Osteoblast (primary cell): ENCODE results near the gene PIGR. TPM values are rescaled to one million over a fixed set of nuclear protein-coding genes. Genes with fewer than 3 reads are reported as not detected.
"Not testable (repeated sequence)": the region's sequence is repeated elsewhere in the genome, so short reads cannot be mapped to it uniquely, and the experiment has no call there.

ENCODE experiments used
- DNase-seq: peaks from one replicate; pipeline ENCODE4 v3.0.0; 2011; ENCODE audit warnings: low spot score, mixed read lengths; ENCODE audit not compliant: insufficient read length; ENCODE audit errors: missing footprints
- H2AFZ ChIP-seq: 2 replicates; pipeline ENCODE4 v1.6.0; 2011; ENCODE audit warnings: mild to moderate bottlenecking, low read length
- H3K27ac ChIP-seq: 2 replicates; pipeline ENCODE4 v1.5.1; 2011; ENCODE audit warnings: mild to moderate bottlenecking, low read depth, low read length, moderate library complexity
- H3K27me3 ChIP-seq: 2 replicates; pipeline ENCODE4 v1.6.0; 2012; ENCODE audit warnings: mild to moderate bottlenecking, control low read depth, inconsistent platforms, low read length, moderate library complexity; ENCODE audit not compliant: insufficient read depth
- H3K36me3 ChIP-seq: 2 replicates; pipeline ENCODE4 v1.5.1; 2011; ENCODE audit warnings: mild to moderate bottlenecking, low read length, control low read depth, moderate library complexity; ENCODE audit not compliant: insufficient read depth
- H3K4me1 ChIP-seq: 2 replicates; pipeline ENCODE4 v1.5.1; 2011; ENCODE audit warnings: mild to moderate bottlenecking, low read length, control low read depth, moderate library complexity; ENCODE audit not compliant: insufficient read depth
- H3K4me2 ChIP-seq: 2 replicates; pipeline ENCODE4 v1.6.0; 2011; ENCODE audit warnings: mild to moderate bottlenecking, low read length; ENCODE audit not compliant: insufficient read depth
- H3K4me3 ChIP-seq: fragments of 200-600 bp; sonication (generic); 3 replicates; pipeline ENCODE4 v1.5.1; 2012; ENCODE audit warnings: mild to moderate bottlenecking, low read length, inconsistent platforms; ENCODE audit not compliant: insufficient read depth
- H3K79me2 ChIP-seq: 2 replicates; pipeline ENCODE4 v1.6.0; 2012; ENCODE audit warnings: mild to moderate bottlenecking, low read length, control low read depth, inconsistent platforms; ENCODE audit not compliant: insufficient read depth
- H3K9me3 ChIP-seq: 2 replicates; pipeline ENCODE4 v1.5.1; 2011; ENCODE audit warnings: low read depth, low read length, control low read depth
- H4K20me1 ChIP-seq: 2 replicates; pipeline ENCODE4 v1.6.0; 2012; ENCODE audit warnings: mild to moderate bottlenecking, low read length, control low read depth; ENCODE audit not compliant: insufficient read depth
- total RNA-seq: library from RNA; depleted of rRNA; stranded (reverse); fragments of >200 nt; gene quantifications from 2 replicates; pipeline ENCODE4 v1.2.3, GENCODE V29; 2012
- TF ChIP-seq, protein P1 (sequence below): IDR thresholded peaks from 2 replicates; pipeline ENCODE4 v1.5.1; 2011; ENCODE audit warnings: mild to moderate bottlenecking, low read depth, low read length, moderate library complexity; ENCODE audit errors: extremely low read depth

Gene PIGR
- total RNA-seq, 1 donor, result not detected

DNA sequence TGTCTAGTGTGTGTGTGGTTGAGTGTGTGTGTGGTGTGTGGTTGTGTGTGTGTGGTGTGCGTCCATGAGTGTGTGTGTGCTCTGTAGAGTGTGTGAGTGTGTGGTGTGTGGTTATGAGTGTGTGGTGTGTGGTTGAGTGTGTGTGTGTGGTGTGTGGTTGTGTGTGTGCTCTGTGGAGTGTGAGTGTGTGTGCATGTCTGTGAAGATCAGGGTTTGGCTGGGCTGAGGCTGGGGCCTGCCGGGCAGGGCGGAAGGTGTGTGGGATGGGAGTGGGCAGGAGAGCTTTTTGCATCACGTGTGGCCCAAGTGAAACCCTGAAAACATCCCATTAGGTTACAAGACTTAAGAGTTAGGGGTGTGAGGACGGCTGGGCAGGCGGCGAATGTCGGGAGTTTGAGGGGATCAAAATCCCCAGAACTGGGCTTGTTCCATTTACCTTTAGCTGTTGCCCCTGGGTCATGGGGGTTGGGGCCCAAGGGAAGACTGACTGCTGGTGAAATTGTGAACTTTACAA, 21.6 kb downstream of the PIGR start:
- Histone ChIP-seq H3K36me3 (no peaks in the 10 kb centered on the region), H3K4me2 (no peak overlapping the region), H2AFZ (no peak overlapping the region), H3K79me2 (no peaks in the 10 kb centered on the region), H3K27ac (no peak overlapping the region), H3K27me3 (no peaks in the 10 kb centered on the region), H3K4me3 (no peak overlapping the region), H3K4me1 (no peaks in the 10 kb centered on the region), H3K9me3 (no peaks in the 10 kb centered on the region), H4K20me1 (no peaks in the 10 kb centered on the region)
- TF ChIP-seq, protein P1, sequence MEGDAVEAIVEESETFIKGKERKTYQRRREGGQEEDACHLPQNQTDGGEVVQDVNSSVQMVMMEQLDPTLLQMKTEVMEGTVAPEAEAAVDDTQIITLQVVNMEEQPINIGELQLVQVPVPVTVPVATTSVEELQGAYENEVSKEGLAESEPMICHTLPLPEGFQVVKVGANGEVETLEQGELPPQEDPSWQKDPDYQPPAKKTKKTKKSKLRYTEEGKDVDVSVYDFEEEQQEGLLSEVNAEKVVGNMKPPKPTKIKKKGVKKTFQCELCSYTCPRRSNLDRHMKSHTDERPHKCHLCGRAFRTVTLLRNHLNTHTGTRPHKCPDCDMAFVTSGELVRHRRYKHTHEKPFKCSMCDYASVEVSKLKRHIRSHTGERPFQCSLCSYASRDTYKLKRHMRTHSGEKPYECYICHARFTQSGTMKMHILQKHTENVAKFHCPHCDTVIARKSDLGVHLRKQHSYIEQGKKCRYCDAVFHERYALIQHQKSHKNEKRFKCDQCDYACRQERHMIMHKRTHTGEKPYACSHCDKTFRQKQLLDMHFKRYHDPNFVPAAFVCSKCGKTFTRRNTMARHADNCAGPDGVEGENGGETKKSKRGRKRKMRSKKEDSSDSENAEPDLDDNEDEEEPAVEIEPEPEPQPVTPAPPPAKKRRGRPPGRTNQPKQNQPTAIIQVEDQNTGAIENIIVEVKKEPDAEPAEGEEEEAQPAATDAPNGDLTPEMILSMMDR, result no peak
- DNase-seq, result no peak

- not testable (repeated sequence) for H3K27me3 ChIP-seq
Observed at GRCh38 chr1:206923961-206924557, 22.2 kb downstream of the PIGR start.

GRCh38 chr1:206923009-206923960, 23.0 kb downstream of the PIGR start:
- Histone ChIP-seq H4K20me1 (no peaks in the 10 kb centered on the region), H3K4me2 (no peak overlapping the region), H3K4me3 (no peak overlapping the region), H3K9me3 (no peaks in the 10 kb centered on the region), H3K36me3 (no peaks in the 10 kb centered on the region), H3K79me2 (no peaks in the 10 kb centered on the region), H3K27me3 (no peaks in the 10 kb centered on the region), H3K27ac (no peak overlapping the region), H3K4me1 (no peaks in the 10 kb centered on the region), H2AFZ (no peak overlapping the region)
- no peak for DNase-seq
- TF ChIP-seq, protein P1, result no peak

More at GRCh38 chr1:206923961-206924557, 22.2 kb downstream of the PIGR start:
- H3K27ac ChIP-seq, H3K79me2 ChIP-seq, H3K9me3 ChIP-seq, H3K4me1 ChIP-seq, DNase-seq, H3K4me2 ChIP-seq, H3K36me3 ChIP-seq, H2AFZ ChIP-seq, H3K4me3 ChIP-seq, H4K20me1 ChIP-seq: not testable (repeated sequence)

DNA sequence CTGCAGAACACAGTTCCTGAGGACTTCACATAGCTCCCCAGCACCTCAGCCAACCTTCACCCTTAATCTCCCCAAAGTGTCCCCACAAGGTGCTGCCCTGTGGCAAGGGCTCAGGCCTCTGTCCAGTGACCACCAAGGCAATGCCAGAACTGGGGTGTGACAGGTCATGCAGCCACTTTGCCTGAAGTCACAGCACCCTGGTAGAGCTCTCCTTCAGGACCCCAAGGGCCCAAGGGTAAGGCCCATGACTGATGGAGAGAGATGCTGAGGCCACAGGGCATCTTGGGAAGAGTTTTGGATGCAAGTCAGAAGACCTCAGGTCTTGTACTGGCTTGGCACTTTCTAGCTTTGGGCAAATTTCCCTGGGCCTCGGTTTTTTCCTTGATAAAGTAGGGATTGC, 23.7 kb downstream of the PIGR start:
- DNase-seq, result no peak
- TF ChIP-seq, protein P1, result no peak
- peaks cover 4% of the 10 kb centered on the region for H3K27me3 ChIP-seq

More for the DNA sequence above, 23.7 kb downstream of the PIGR start:
- Histone ChIP-seq H3K36me3 (no peaks in the 10 kb centered on the region), H3K4me3 (no peak overlapping the region), H3K4me1 (no peaks in the 10 kb centered on the region), H3K27ac (no peak overlapping the region), H3K9me3 (no peaks in the 10 kb centered on the region), H2AFZ (no peak overlapping the region), H3K4me2 (no peak overlapping the region), H3K79me2 (no peaks in the 10 kb centered on the region), H4K20me1 (no peaks in the 10 kb centered on the region)
